NCI-H1436 (cell line): ENCODE results near the gene UQCRQ.

Experiments
- DNase-seq: peaks from one replicate; lab custom pipeline; 2025; lab: John Stamatoyannopoulos, UW

Gene UQCRQ

GRCh38 chr5:132871459-132872284, 5.2 kb downstream of the UQCRQ start:
- DNase-seq: no peak

GRCh38 chr5:132872788-132873118, 6.3 kb downstream of the UQCRQ start:
- DNase-seq: no peak

- DNase-seq: no peak
These were observed 6.9 kb downstream of the UQCRQ start, which contains the start of gene LEAP2 for GRCh38 chr5:132873119-132873929. Gene LEAP2, plus strand, starts transcription at chr5:132873668. Its CDS starts 27 bp downstream, at chr5:132873695.

- no peak for DNase-seq
These were observed 7.5 kb downstream of the UQCRQ start for GRCh38 chr5:132873930-132874271.

- DNase-seq: no peak
These were observed 9.7 kb downstream of the UQCRQ start for GRCh38 chr5:132876020-132876759.

GRCh38 chr5:132877466-132877865, 11.0 kb downstream of the UQCRQ start:
- DNase-seq: no peak

- DNase-seq: no peak
These were observed 11.5 kb downstream of the UQCRQ start for GRCh38 chr5:132877938-132878337.

GRCh38 chr5:132883261-132883834, 16.9 kb downstream of the UQCRQ start:
- no peak for DNase-seq

GRCh38 chr5:132884548-132884947, 18.1 kb downstream of the UQCRQ start:
- DNase-seq: no peak

GRCh38 chr5:132886064-132886823, 19.8 kb downstream of the UQCRQ start:
- DNase-seq: no peak

- DNase-seq: no peak
These were observed 20.8 kb downstream of the UQCRQ start for GRCh38 chr5:132887283-132887682.

GRCh38 chr5:132889501-132889900, 23.1 kb downstream of the UQCRQ start:
- DNase-seq: no peak

GRCh38 chr5:132890817-132891216, 24.4 kb downstream of the UQCRQ start:
- no peak for DNase-seq

GRCh38 chr5:132895719-132896305, 29.4 kb downstream of the UQCRQ start:
- DNase-seq: no peak

GRCh38 chr5:132896685-132897084, 30.2 kb downstream of the UQCRQ start:
- DNase-seq: no peak

- DNase-seq: no peak
These were observed 31.7 kb downstream of the UQCRQ start for GRCh38 chr5:132898094-132898493.

- peak; percentile 11 for DNase-seq
These were observed 34.6 kb downstream of the UQCRQ start for GRCh38 chr5:132901036-132901435.

GRCh38 chr5:132901730-132902129, 35.3 kb downstream of the UQCRQ start:
- no peak for DNase-seq

- no peak for DNase-seq
These were observed 39.5 kb downstream of the UQCRQ start for GRCh38 chr5:132905938-132906337.

- no peak for DNase-seq
These were observed 40.7 kb downstream of the UQCRQ start for GRCh38 chr5:132907161-132907560.

- no peak for DNase-seq
These were observed 43.3 kb downstream of the UQCRQ start for GRCh38 chr5:132909702-132910101.
